GM18858 (cell line): ENCODE measurements around the gene ZKSCAN5.
"Not testable (repeated sequence)": the region's sequence is repeated elsewhere in the genome, so short reads cannot be mapped to it uniquely, and the experiment has no call there.

Experiments
- ATAC-seq: cut with Tn5 transposase; IDR thresholded peaks from one replicate; pipeline ENCODE4 v1.9.1; 2021; ENCODE audit not compliant: unreplicated experiment

ZKSCAN5 gene

DNA sequence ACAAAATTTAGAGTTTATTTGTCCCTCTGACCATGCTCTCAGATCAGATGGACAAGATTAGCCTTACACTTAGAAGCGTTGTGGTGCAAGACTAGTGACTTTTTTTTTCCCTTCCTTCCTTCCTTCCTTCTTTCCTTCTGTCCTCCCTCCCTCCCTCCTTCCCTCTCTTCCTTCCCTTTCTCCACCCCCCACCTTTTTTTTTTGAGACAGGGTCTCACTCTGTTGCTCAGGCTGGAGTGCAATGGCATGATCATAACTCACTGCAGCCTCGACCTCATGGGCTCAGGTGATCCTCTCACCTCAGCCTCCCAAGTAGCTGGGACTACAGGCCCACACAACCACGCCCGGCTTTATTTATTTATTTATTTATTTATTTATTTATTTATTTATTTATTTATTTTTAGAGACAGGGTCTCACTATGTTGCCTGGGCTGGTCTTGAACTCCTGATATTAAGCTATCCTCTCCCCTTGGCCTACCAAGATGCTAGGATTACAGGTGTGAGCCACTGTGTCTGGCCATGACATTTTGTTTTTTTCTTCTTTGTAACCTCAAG, 76.4 kb downstream of the ZKSCAN5 start:
- not testable (repeated sequence) for ATAC-seq
